Measurements from ENCODE around the gene OLFML3.

GRCh38 chr1:113984710-113985109 lies 5.4 kb downstream of the OLFML3 start:
- TF ChIP-seq CTCF (IDR thresholded peaks at IDR 0.05) (no peak), POLR2A (IDR thresholded peaks at IDR 0.05) (no peak)

Measured in Peyer's patch (tissue), 4 donors.